HG03521 (cell line): Measurements from ENCODE around the gene SMAD4.
"Not testable (repeated sequence)": the region's sequence is repeated elsewhere in the genome, so short reads cannot be mapped to it uniquely, and the experiment has no call there.

Experiments
- ATAC-seq: cut with Tn5 transposase; IDR thresholded peaks from one replicate; pipeline ENCODE4 v1.9.1; 2021; ENCODE audit warnings: mild to moderate bottlenecking, moderate library complexity; ENCODE audit not compliant: unreplicated experiment

SMAD4 gene

DNA sequence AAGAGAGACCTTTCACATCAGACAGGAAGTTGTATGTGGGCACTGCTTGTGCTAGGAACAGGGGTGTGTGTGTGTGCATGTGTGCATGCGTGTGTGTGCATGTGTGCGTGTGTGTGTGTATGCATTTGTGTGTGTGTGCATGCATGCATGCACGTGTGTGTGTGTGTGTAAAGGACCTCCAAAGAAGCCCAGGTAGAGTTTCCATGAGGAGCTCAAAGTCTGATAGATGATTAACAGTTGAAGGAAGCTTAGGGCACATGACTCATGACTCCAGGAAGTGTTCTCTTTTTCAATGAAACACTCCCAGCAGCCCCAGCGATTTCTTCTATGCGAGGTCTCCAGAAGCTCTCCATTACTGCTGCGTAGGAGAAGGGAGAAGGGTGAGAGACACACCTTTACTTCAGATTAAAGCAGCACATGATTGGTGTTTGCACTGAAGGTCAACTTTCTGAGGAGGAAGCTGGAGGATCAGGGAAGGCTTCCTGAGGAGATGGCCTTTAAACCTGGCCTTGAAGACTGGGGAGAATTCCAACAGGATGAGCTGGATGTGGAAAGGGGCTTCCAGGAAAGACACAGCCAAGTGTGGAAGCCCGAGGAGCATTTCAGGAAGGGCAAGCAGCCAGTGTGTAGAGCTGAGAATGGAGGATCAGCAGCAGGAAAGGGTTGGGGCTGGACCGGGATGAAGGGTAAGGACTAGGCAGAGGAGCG is 77.7 kb downstream of the SMAD4 start:
- no peak for ATAC-seq

DNA sequence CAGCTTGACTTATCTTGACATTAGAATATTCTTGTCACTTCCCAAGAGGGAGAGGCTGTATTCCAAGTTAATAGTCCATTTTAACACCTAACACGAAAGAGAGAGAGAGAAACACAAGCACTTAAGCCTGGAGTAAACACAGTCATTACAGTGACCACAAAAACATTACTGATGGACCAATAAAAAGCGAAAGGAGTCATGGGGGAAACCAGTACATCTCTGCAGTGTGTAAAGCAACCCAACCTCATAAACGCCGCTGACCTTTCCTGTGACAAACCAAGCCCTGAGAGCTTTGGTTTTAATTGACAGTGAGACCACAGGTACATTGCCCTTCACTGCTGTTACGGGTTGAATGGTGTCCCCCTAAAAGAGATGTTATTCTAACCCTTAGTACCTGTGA is 78.3 kb downstream of the SMAD4 start:
- ATAC-seq: no peak

DNA sequence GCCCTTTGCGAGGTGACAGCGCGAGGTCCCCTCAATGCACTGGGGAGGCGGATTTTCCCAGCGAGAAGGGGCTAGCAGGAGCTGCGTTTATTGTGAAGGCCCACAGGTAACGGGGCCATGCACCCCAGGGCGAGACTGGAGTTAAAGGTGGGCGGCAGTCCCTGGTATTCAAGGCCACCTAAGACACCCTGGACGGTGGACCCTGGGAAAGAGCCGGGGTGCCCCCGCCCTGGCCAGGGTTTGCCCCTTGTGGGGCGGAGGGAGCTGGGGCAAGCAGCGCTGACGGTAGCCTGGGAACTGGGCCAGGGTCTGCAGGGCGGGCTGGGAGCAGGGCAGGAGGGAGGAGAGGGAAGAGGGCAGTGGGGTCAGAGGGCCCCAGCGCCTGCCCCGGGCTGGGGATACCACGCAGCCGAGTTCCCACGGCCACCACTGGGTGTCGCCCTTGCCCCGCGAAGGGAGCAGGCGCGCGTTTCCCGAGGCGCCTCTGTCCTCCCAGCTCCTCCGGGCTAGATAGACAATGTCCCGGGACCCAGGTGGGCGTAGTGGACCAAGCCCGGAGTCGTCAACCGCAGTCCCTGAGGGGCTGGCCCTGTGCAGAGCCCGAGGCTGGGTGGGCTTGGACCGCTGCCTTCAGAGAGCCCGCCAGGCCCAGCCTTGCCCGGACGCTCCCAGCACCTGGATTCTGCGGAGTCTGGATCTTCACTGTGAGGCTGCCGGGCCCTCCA is 80.2 kb downstream of the SMAD4 start:
- ATAC-seq: peak; percentile 88

DNA sequence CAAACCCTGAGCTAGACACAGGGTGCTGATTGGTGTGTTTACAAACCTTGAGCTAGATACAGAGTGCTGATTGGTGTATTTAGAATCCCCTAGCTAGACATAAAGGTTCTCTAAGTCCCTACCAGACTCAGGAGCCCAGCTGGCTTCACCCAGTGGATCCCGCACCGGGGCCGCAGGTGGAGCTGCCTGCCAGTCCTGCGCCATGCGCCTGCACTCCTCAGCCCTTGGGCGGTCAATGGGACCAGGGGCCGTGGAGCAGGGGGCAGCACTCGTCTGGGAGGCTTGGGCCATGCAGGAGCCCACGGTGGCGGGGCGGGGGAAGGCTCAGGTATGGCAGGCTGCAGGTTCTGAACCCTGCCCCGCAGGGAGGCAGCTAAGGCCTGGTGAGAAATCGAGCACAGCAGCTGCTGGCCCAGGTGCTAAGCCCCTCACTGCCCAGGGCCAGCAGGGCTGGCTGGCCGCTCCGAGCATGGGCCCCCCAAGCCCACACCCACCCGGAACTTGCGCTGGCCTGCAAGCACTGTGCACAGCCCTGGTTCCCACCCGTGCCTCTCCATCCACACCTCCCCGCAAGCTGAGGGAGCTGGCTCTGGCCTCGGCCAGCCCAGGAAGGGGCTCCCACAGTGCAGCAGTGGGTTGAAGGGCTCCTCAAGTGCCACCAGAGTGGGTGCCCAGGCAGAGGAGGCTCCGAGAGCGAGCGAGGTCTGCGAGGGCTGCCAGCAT is 81.8 kb downstream of the SMAD4 start:
- not testable (repeated sequence) for ATAC-seq

DNA sequence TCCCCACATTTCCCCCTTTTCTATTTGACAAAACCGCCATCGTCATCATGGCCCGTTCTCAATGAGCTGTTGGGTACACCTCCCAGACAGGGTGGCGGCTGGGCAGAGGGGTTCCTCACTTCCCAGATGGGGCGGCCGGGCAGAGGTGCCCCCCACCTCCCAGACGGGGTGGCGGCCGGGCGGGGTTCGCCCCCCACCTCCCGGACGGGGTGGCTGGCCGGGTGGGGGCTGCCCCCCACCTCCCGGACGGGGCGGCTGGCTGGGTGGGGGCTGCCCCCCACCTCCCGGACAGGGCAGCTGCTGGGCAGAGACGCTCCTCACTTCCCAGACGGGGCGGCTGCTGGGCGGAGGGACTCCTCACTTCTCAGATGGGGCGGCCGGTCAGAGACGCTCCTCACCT is 87.0 kb downstream of the SMAD4 start:
- not testable (repeated sequence) for ATAC-seq

DNA sequence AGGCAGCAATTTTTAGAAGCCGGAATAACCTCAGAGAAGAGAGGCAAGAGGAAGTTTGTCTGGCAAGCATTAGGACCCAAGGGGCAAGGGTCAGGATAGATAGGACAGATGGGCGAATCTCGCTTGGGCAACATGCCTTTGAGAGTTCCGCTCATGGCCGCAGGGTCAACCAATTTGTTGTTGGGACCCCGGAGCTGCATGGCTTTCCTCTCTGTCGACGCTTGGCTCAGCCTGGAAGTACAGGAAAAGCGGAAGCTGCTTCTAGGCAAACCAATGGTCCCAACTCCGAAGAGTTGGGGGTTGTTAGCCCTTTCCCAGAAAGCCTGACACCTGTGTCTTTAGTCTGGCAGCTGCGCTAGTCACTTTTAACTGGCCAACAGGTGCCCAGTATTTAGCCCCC is 89.5 kb downstream of the SMAD4 start:
- ATAC-seq: not testable (repeated sequence)

DNA sequence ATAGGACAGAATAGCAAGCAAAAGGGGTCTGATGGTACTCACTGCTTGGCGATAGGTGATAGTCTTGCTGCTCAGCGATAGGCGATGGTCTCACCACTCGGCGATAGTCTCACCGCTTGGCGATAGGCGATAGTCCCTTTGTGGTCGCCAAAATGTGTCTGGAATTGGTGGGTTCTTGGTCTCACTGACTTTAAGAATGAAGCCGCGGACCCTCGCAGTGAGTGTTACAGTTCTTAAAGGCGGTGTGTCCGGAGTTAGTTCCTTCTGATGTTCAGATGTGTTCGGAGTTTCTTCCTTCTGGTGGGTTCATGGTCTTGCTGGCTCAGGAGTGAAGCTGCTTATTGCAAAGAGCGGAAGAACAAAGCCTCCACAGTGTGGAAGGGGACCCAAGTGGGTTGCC is 90.0 kb downstream of the SMAD4 start:
- not testable (repeated sequence) for ATAC-seq

DNA sequence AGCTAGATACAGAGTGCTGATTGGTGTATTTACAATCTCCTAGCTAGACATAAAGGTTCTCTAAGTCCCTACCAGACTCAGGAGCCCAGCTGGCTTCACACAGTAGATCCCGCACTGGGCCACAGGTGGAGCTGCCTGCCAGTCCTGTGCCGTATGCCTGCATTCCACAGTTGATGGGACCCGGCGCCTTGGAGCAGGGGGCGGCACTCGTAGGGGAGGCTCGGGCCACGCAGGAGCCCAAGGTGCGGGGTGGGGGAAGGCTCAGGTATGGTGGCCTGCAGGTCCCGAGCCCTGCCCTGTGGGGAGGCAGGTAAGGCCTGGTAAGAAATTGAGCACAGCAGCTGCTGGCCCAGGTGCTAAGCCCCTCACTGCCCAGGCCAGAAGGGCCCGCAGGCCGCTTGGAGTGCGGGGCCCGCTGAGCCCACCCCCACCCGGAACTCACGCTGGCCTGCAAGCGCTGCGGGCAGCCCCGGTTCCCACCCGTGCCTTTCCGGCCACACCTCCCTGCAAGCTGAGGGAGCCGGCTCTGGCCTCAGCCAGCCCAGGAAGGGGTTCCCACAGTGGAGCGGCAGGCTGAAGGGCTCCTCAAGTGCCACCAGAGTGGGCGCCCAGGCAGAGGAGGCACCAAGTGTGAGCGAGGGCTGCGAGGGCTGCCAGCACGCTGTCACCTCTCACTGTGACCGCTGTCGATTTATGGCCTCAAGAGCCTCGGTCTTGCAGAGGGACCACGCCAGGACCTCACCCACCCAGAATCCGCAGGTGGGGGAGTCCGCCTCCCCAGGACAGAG is 91.0 kb downstream of the SMAD4 start:
- ATAC-seq: no peak

DNA sequence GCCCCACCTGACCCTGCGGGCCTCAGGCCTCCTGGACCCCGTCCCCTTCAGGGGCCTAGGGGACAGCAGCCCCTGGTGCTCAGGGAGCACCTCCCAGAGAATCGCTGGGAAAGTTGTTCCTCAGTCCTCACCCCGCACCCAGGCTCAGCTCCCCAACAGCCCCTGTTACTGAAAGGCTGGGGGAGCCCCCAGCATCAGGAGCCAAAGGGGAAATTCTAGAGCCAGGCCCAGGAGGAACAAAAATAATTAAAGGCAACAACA is 91.5 kb downstream of the SMAD4 start:
- ATAC-seq: no peak

DNA sequence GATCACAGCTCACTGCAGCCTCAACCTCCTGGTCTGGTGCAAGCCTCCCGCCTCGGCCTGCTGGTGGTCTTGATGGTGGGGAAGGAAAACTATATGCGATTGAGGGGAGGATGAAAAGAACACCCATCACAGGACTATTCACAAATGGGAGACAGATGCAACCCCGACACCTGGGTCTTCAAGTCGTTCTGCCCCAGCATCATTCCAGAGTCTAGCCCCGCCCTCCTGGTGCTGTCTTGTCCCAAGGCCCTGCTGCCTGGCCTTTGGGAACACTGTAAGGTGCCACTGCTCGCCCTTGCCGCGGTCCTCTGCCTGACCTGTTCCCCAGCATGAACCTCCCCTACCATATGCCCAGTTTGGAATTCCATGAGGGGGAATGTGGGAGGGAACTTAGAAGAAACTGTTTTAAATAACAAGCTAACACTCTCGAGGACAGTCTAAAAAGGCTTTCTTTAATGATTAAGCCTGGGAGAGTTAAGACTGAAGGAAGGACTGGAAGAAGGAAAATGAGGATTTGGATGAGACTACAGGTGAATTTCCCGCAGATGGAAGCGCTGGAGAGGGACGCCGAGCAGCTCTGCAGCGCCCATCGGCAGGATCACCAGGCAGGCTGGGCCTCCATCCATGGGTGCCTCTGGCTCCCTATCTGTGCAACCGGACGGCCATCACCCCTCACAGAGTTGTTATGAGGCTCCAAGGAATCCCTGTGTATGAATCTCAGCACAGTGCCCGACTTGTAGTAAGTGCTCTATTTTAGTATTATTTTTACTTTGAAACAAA is 92.4 kb downstream of the SMAD4 start:
- ATAC-seq: no peak

DNA sequence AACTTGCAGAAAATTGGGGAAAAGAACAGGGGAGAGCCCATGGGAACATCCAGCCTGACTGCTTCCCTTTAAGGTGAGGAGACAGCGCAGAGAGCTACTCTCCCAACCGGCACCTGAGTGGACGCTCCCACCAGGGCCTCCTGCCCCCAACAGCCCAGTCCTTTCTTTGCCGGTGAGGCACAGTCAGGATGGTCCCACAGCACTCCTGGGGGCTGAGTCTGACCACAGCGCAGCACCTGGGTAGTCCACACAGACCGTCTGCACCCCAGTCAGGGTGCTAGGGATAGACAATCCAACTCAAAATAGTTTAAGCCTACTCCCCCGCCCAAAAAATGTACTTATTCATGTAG is 93.0 kb downstream of the SMAD4 start:
- no peak for ATAC-seq

DNA sequence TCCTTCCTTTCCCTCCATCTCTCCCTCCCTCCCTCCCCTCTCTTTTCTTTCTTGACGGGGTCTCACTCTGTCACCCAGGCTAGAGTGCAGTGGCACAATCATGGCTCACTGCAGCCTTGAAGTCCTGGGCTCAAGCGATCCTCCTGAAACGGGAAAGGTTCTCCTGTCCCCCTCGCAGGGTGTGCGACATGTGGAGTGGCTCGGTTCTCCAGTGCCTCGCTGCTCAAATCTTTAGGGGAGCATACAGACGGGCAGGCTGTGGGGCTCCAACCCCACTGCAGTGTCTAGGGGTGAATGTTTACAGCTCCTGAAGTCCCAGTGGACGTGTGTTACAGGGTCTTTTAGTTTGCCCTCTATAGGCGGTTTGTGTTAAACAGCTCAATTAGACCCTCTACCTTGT is 93.5 kb downstream of the SMAD4 start:
- no peak for ATAC-seq

DNA sequence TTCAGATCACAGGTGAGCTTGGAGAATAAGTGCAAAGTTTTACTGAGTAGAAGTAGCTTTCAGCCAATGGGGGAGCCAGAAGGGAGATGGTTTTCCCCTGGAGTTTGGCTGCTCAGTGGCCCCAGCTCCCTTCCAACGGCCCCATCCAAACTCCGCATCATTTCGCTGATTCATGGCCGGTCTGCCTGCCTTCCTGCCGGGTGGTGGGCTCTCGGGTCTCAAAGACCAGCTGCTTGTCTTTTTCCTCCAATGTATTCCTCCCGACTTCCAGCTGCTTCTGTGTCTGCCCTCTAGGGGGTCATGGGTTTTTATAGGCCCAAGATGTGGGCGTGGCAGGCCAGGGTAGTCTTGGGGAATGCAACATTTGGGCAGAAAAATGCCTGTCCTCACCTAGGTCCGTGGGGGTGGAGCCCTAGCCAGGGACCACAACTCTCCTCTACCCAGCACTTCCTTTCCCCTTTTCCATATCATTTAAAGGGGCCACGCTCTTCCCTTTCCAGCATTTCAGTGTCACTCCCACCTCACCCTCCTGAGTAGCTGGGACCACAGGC is 94.0 kb downstream of the SMAD4 start:
- ATAC-seq: no peak

DNA sequence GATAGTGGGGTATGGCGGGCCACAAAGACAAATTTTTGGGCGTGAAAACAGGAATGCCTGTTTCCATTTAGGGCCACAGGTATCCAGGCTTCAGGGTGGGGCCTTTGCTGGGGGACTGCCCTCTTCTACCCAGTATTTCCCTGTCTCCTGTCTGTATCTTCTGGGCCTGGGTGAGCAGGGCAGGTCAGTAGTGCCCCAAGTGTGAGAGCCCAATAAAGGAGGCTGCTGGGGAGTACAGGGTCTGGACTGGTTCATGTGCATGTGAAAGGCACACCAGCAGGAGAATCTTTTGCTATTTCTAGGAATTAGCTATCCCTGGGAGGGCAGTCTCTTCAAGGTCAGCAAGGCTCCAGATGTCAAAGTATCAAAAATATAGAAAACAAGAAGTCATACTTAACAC is 96.0 kb downstream of the SMAD4 start:
- ATAC-seq: no peak

DNA sequence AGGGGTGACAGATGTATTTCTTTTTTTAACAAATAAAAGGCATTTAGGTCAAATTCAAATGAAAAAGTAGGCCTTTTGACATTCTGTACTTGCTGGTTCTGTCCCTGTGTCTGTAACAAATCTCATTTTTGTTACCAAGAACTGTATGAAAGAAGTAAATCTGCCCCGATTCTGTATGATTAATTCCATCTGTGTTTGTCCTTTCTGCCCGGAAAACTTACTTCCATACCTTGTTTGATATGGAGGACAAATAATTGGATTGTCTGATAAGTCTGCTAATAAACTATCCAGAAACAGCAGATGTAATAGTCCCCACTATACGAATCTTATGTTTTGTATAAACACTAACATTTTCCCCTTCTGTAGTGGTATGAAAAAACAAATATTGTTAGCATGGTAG is 97.7 kb downstream of the SMAD4 start:
- ATAC-seq: no peak

DNA sequence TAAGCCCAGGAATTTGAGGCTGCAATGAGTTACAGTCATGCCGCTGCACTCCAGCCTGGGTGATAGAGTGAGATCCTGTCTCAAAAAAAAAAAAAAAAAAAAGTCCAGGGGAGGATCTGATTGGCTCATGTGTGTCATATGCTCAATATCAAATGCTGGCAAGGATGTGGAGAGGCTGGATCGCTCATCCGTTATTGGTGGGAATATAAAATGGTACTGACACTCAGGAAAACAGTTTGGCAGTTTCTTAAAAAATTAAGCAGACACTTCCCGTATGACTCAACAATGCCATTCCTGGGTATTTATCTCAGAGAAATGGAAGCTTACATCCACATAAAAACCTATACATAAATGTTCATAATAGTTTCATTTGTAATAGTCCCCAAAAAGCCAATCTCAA is 98.5 kb downstream of the SMAD4 start:
- no peak for ATAC-seq

DNA sequence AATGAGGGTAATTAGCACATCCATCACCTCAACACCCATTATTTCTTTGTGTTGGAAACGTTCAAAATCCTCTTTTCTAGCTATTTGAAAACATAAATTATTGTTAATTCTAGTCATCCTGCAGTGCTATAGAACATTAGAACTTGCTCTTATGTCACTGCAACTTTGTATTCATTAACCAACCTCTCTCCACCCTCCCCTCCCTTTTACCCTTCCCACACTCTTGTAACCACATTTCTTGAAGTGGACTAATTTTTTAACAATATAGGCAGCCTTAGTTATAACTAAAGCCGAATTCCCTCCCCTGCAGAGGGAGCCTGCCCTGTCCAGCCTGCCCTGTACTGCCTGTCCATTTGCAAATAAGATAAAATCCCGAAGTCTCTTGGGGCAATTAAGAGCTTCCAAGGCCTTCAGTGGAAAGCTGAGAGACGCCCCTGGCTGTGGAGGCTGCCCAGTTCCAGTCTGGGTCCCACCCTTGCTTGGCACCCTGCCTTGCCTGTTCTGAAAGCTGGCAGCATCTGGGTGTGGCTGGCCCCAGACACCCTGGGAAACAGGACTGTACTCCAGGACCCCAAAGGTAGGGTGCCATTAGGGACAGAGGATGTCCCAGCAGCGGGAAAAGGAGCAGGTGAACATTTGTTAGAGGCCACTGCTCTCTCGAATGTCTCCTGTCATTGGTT is 102.4 kb downstream of the SMAD4 start:
- ATAC-seq: no peak

DNA sequence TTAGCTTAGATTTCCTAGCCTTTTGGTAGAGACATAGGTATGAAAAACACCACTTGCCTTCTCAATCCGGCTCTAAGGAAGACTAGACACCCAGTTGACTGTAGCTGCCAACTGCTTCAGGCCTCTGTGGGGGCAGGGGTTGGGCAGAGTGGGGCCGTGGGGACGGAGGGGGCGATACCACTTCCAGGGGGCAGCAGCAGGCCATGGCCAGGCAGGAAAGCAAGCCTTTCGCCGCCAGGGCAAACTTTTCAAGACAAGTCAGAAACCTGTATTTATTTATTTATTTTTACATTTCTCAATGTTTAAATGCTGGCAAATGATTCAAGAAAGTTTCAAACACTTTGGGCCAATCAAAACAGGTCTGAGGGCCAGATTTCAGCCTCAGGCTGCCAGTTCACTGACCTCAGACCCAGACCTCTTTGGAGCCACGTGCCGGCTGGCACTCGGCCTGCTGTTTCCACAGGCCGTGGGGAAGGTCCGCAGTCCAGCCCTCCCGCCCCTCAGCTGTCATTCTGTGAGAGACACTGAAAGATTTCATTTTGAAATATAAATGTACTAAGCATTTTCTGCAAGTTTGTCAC is 103.7 kb downstream of the SMAD4 start:
- no peak for ATAC-seq
